NK-92 treated with Interleukin-12 subunit alpha and Interleukin-12 subunit beta, amount 100 ng/mL, for 24 hours (cell line): ENCODE data around the gene SFXN5.

ENCODE experiments used
- DNase-seq: peaks from one replicate; lab custom pipeline; 2025; lab: John Stamatoyannopoulos, UW

The SFXN5 gene

GRCh38 chr2:72897785-72898584 is 173.5 kb downstream of the SFXN5 start:
- no peak for DNase-seq

- no peak for DNase-seq
These were observed 175.1 kb downstream of the SFXN5 start for GRCh38 chr2:72896446-72896845.

- DNase-seq = no peak
These were observed 175.7 kb downstream of the SFXN5 start for GRCh38 chr2:72895759-72896281.

- no peak for DNase-seq
These were observed 176.4 kb downstream of the SFXN5 start for GRCh38 chr2:72895154-72895553.

GRCh38 chr2:72894514-72894913 is 177.0 kb downstream of the SFXN5 start:
- DNase-seq = no peak

- DNase-seq = no peak
These were observed 177.8 kb downstream of the SFXN5 start for GRCh38 chr2:72893594-72894319.

GRCh38 chr2:72892506-72893173 is 178.9 kb downstream of the SFXN5 start:
- DNase-seq = peak; percentile 25
